ENCODE results near the gene RIF1.

The RIF1 gene

GRCh38 chr2:151423760-151424159, 14.1 kb downstream of the RIF1 start:
- no peak for DNase-seq

- no peak for DNase-seq
Observed at GRCh38 chr2:151437630-151438029, 27.9 kb downstream of the RIF1 start.

- DNase-seq = no peak
Observed at GRCh38 chr2:151438506-151438905, 28.8 kb downstream of the RIF1 start.

GRCh38 chr2:151439127-151439526, 29.4 kb downstream of the RIF1 start:
- DNase-seq = no peak

- DNase-seq = no peak
Observed at GRCh38 chr2:151459358-151459757, 49.7 kb downstream of the RIF1 start.

- no peak for DNase-seq
Observed at GRCh38 chr2:151465771-151466170, 56.1 kb downstream of the RIF1 start.

- no peak for DNase-seq
Observed at GRCh38 chr2:151470556-151470955, 60.9 kb downstream of the RIF1 start.

GRCh38 chr2:151472966-151473365, 63.3 kb downstream of the RIF1 start:
- no peak for DNase-seq

- DNase-seq = no peak
Observed at GRCh38 chr2:151475071-151475470, 65.4 kb downstream of the RIF1 start.

- DNase-seq = no peak
Observed at GRCh38 chr2:151476287-151476686, 66.6 kb downstream of the RIF1 start.

GRCh38 chr2:151478011-151478410, 68.3 kb downstream of the RIF1 start:
- no peak for DNase-seq

- no peak for DNase-seq
Observed at GRCh38 chr2:151481744-151482143, 72.0 kb downstream of the RIF1 start.

- DNase-seq = no peak
Observed at GRCh38 chr2:151482171-151482725, 72.5 kb downstream of the RIF1 start.

- DNase-seq = no peak
Observed at GRCh38 chr2:151483546-151483945, 73.8 kb downstream of the RIF1 start.

- DNase-seq = no peak
Observed at GRCh38 chr2:151484100-151484499, 74.4 kb downstream of the RIF1 start.

- DNase-seq = no peak
Observed at GRCh38 chr2:151486053-151486452, 76.4 kb downstream of the RIF1 start.

GRCh38 chr2:151490276-151490675, 80.6 kb downstream of the RIF1 start:
- no peak for DNase-seq

GRCh38 chr2:151491496-151491895, 81.8 kb downstream of the RIF1 start:
- DNase-seq = no peak

GRCh38 chr2:151498178-151498577, 88.5 kb downstream of the RIF1 start:
- DNase-seq = no peak

- no peak for DNase-seq
Observed at GRCh38 chr2:151506170-151506569, 96.5 kb downstream of the RIF1 start.

GRCh38 chr2:151508519-151508918, 98.8 kb downstream of the RIF1 start:
- peak; percentile 73 for DNase-seq

- no peak for DNase-seq
Observed at GRCh38 chr2:151518802-151519201, 109.1 kb downstream of the RIF1 start.

GRCh38 chr2:151520976-151521375, 111.3 kb downstream of the RIF1 start:
- DNase-seq = no peak

- no peak for DNase-seq
Observed at GRCh38 chr2:151522556-151522955, 112.9 kb downstream of the RIF1 start.

- DNase-seq = no peak
Observed at GRCh38 chr2:151523850-151524249, 114.1 kb downstream of the RIF1 start.
